HG03108 (cell line): ENCODE data around the gene SLC38A1.

Experiments
- ATAC-seq: cut with Tn5 transposase; IDR thresholded peaks from one replicate; pipeline ENCODE4 v1.9.1; 2021; ENCODE audit warnings: moderate library complexity; ENCODE audit not compliant: unreplicated experiment

The SLC38A1 gene

GRCh38 chr12:46144433-46144832 lies 124.4 kb downstream of the SLC38A1 start:
- ATAC-seq = no peak

GRCh38 chr12:46136249-46136648 lies 132.6 kb downstream of the SLC38A1 start:
- no peak for ATAC-seq

- no peak for ATAC-seq
Observed at GRCh38 chr12:46135750-46136149, 133.1 kb downstream of the SLC38A1 start.

GRCh38 chr12:46134852-46135251 lies 134.0 kb downstream of the SLC38A1 start:
- ATAC-seq = no peak

GRCh38 chr12:46134205-46134811 lies 134.5 kb downstream of the SLC38A1 start:
- ATAC-seq = no peak

- ATAC-seq = no peak
Observed at GRCh38 chr12:46133751-46134150, 135.1 kb downstream of the SLC38A1 start.
